GM18507 (cell line): ENCODE measurements around the gene CYP1B1.

Source experiments
- DNase-seq: peaks from one replicate; pipeline ENCODE4 v3.0.0; 2011; ENCODE audit warnings: low read depth; ENCODE audit not compliant: insufficient read length; ENCODE audit errors: extremely low spot score
- FAIRE-seq: peaks from 2 replicates; lab custom pipeline; 2011; peaks lifted over from hg19 to GRCh38; lab: Jason Lieb, UNC

The CYP1B1 gene

GRCh38 chr2:38079116-38080052, 3.4 kb upstream of the CYP1B1 start:
- DNase-seq: no peak
- FAIRE-seq: no peak

GRCh38 chr2:38077431-38077769, 1.4 kb upstream of the CYP1B1 start:
- DNase-seq (no peak), FAIRE-seq (peak; percentile 56)

DNA sequence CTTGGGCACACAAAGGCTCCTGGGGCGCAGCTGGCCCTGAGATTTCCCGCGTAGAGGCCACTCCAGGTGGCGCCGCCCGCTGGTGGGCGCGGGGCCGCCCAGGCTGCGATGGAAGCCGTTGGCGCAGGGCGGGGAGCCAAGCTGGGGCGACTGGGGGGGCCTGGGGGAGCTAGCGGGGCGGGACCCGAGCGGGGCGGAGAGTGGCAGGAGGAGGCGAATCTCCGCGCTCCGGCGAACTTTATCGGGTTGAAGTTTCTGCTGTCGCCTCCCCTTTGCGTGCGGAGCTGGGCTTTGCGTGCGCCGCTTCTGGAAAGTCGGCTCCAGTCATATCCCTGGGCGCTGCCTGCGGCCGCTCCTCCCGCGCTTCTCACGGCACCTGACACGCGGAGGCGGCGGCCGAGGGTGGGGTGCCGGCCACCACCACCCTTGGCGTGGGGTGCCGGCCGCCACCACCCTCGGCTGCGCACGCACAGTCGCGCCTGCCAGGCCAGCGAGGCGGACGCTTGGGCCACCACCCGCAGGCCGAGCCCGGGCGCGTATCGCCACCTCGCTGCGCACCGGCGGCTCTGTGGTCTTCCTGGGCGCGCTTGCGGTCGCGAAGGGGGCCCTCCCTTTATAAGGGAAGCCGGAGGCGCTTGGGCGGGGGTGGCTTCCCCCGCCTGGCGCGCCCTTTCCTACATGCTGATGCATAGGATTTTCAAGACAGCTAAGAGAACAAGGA, 919 bp upstream of the CYP1B1 start:
- FAIRE-seq (peak; percentile 50), DNase-seq (peak; percentile 57)

DNA sequence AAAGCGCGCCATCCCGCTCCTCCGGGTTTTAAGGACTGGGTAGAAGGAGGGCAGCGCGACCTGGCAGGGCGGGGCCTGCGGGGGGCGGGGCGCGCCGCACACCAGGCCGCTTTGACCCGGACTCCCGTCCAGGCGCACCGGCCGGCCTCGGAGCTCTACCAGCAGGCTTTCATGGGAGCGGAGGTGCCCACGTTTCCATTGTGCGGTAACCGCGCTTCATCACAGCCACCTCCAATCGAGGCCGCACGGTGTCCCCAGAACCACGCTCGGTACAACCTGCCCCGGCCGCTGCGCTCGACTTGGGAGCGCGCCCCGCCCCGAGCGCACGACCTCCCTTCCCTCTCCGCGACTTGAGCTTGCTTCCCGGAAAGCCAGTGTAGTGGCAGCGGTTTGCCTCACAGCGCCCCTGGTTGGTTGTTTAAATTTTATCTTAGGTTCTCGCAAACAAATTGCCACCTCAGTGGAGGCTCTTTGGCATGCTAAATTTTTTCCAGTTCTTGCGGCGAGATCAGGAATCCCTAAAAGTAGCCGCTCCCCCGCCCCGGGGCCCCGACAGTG, 280 bp upstream of the CYP1B1 start:
- peak; percentile 44 for DNase-seq
- FAIRE-seq: peak; percentile 69

- FAIRE-seq (no peak), DNase-seq (no peak)
These were observed 1.0 kb downstream of the CYP1B1 start for GRCh38 chr2:38074764-38075506.

DNA sequence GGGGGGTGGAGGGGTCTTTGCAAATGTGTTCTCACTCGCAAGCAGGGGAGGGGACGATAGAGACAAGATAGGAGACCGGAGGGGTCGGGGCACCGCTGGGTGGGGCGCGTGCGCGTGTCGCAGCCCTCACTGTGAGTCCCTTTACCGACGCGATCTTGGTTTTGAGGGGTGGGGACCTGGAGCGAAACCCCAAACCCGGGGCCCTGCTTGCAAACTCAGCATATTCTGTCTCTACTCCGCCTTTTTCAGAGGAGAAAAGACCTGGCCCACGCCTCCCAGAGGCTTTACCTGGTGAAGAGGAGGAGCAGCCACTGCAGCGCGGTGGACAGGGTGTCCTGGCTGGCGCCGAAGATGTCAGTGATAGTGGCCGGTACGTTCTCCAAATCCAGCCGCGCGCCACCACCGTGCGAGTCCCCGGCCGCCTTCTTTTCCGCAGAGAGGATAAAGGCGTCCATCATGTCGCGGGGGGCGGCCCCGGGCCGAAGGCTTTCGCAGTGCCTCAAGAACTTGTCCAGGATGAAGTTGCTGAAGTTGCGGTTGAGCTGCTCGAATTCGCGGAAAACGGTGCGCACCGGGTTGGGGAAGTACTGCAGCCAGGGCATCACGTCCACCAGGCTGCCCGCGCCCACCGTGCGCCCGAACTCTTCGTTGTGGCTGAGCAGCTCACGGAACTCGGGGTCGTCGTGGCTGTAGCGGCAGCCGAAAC, 1.7 kb downstream of the CYP1B1 start:
- FAIRE-seq: no peak
- DNase-seq: no peak

DNA sequence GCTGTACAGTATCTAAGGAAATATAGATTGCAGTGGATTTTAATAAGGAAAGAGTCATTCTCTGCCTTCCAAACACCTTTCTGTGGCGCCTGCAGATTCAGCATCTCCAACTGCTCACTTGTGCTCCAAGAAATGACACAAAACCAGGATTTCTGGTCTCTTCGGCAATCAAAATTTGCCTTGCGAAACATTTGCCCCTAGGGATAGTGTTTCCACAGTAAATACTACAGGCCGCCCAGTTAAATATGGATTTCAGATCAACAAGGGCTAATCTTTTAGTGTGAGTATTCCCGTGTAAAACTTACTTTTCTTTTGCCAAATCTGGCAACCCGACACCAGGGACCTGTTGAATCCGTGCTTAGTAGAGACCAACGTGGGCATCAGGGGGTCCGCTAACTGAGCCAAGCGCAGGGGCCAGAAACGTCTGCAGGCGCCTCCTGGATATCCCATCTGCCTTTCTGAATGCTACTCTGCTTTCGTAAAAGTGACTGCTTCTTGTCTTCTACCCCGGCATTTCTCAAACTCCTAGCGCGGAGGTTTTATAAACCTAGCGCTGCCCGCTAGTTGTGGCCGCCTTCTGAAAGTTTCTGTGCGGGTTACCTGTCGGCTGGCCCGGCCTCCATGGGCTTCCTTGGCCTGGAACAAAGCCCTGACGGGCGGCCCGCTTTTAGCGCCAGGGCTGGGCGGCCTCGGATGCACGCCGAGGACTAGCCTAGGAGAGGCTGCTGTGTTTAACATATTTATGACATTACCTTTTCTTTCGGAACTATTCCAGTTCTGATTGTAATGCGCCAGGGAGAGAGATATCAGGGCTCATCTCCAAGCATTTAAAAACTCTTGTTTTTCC, 2.5 kb downstream of the CYP1B1 start:
- no peak for DNase-seq
- FAIRE-seq: no peak

- DNase-seq (no peak), FAIRE-seq (no peak)
These were observed 5.5 kb downstream of the CYP1B1 start for GRCh38 chr2:38070438-38070837.

- no peak for FAIRE-seq
- no peak for DNase-seq
These were observed 7.7 kb downstream of the CYP1B1 start for GRCh38 chr2:38068234-38068633.

- no peak for FAIRE-seq
- DNase-seq: no peak
These were observed 9.4 kb downstream of the CYP1B1 start for GRCh38 chr2:38066421-38067115.

- no peak for FAIRE-seq
- no peak for DNase-seq
These were observed 10.3 kb downstream of the CYP1B1 start for GRCh38 chr2:38065502-38066135.

- no peak for DNase-seq
- FAIRE-seq: no peak
These were observed 11.0 kb downstream of the CYP1B1 start for GRCh38 chr2:38064801-38065501.

DNA sequence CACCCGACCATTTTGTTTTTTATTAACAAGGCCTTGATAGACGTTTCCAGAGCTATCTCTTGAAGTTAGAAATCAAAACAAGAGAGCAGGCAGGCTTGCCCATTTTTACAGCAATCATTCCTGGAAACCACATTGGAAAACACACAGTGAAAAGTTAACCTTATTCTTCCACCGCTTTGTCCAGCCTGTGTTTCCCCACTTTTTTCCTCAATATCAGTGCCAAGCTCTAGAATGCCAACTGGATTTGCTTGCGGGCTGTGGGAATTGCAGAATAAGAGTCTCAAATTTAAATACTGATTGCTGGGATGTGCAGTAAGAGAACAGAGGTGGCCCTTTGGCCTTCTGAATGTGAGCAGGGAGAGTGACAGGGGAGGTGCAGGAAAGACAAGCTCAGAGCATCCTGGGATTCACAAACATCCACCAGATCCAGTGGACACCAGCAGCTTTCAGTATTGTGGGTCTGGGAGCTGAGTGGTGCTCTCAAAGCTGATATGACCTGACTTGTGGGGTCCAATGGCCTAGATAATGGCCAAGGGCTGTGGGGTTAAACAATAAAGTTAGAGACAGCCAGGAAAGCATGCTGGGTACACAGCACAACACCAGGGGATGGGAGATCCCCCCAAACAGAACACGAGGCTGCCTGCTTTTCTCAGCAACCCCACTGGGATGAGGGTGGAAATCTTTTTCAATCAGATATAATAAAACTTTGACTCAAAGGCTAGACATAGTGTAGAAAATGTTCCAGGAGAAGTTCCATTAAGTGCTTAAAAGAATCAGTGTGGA, 15.5 kb downstream of the CYP1B1 start:
- FAIRE-seq (no peak), DNase-seq (no peak)

DNA sequence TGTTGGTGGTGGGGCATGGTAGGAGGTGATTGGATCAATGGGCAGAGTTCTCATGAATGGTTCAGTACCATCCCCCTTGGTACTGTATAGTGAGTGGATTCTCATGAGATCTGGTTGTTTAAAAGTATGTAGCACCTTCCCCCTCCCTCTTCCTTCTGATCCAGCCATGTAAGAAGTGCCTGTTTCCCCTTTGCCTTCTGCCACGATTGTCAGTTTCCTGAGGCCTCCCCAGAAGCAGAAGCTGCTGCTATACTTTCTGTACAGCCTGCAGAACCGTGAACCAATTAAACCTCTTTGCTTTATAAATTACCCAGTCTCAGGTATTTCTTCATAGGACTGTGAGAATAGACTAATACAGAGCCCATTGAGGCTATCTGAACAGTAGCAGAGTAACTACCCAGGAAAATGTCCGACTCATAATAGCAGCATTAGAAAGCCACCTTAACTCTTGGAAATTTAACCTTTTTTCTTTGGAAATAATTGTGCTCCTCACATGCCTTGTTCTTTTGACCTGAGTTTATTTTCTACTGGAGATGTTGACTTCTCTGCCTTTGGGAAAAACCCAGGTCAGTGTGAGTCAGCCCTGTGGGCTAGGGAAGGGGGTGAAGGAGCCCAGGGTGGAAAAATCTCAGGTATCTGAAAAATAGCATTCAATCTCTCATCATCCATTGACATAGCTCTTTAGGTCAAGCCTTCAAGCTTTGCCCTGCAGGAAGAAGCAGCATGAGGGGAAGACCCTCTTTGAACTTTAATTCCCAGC, 18.1 kb downstream of the CYP1B1 start:
- DNase-seq: no peak
- FAIRE-seq: no peak

DNA sequence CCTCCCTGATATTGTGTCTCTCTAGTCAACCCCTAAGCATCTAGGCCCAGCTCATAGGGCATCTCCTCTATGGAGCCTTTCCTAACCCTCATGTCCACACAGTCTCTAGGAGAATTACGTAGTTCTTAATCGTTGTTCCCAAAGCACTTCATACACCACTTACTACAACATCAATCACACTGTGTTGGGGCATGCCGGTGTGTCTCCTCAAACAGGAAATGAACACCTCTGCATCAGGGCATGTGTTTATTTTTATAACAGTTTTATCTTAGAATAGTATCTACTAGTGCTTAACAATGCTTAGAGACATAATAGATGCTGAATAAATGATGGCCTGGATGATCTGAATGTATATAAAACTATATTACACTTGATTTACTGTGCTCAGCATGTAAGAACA, 19.7 kb downstream of the CYP1B1 start:
- no peak for FAIRE-seq
- DNase-seq: no peak
